A549 treated with DMSO at 1 μM for 4 hours (cell line): ENCODE results near the gene EHHADH. TPM values are rescaled to one million over a fixed set of nuclear protein-coding genes. Genes with fewer than 3 reads are reported as not detected.

ENCODE experiments used
- total RNA-seq: library from RNA; stranded (reverse); fragments of 200-300 nt; extraction: Qiagen RNA extraction; gene quantifications from 5 replicates; pipeline ENCODE4 v1.2.3, GENCODE V29; 2022; ENCODE audit warnings: low read depth

EHHADH gene
- total RNA-seq: 1.9 to 3.4 TPM (median 2.4 TPM) in 5 replicates

DNA sequence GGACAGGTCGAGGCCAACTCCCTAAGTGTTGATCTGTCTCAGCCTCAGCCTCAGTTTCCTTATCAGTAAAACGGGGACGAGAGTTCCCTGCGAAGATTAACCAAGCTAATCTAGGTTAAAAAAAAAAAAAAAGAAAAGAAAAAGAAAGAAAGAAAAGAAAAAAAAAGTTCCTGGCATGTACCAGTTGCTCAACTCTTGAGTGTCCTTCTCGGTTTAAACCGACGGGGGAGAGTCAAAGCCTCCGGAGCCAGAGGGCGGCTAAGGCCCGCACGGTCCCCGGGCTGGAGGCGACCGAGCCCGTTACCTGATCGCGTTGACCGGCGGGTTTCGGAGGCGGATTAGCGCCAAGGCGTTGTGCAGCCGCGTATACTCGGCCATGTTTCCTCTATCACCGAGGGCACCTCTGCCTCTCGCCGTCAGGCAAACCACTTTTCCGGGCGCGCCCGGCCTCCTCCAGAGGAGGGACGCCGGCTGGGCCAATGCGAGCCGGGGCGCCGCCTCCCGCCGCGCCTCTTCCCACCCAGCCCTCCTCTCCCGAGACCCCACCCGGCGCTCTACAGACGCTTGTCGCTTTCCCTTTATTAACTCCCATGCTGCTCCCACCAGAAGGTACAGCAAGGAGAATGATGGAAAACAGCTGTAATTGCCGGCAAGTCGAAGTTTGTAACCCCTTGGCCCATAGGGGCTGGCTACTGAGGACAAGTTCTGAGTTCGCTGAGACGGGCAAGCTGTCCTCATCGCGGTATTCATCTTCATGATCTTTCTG, at the start of gene EHHADH:
Gene EHHADH (minus strand): TSS at position 405 of the 766 bp plus-strand sequence. CDS start 27 bp downstream, at position 378.

DNA sequence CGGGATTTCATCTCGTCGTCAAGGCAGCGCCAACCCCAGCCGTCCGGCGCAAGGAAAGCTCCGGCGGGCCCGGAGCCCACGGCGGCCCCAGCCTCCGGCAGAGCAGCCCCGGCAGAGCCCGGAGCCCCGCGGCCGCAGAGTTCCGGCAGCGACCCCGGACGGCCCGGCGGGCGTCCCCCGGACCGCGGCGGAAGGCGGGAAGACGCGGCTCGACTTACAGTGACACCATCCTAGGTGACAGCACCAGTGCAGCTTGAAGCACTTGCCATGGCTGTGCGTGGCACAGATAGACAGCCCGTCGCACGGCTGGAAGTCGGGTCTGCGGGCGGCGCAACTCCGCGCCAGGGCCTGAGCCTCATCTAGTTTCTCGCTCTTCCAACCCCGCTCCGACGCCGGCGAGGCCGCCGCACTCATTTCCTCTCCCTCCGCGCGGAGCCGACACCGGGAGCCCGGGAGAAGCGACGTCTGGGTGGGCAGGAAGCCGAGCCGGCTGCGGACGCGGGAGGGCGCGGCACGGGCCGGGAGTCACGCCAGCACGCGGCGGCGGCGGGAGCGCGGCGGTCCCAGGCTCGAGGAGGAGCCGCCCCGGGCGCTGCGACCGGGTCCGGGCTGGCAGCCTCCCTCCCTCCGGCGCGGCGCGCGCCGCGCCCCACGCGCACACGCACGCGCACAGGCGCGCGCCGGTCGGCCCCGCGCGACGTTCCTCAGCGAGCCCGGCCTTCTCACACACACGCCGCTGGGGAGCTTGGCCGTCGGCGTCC, 101.3 kb downstream of the EHHADH start, which contains the start of gene C3orf70:
Gene C3orf70 (minus strand): TSS at position 651 of the 761 bp plus-strand sequence. CDS start 237 bp downstream, at position 414.

Other genes starting within 250 kb of the EHHADH start
- 0.01 to 0.03 TPM (median 0.02 TPM) in 3 of 5 replicates, not detected in the others for gene C3orf70, start 101.0 kb downstream of the EHHADH start, total RNA-seq
- gene MAP3K13, start 109.1 kb upstream of the EHHADH start, total RNA-seq: 13.0 to 15.0 TPM (median 14.5 TPM) in 5 replicates
- 20.3 to 24.0 TPM (median 21.5 TPM) in 5 replicates for gene TMEM41A, start 245.0 kb upstream of the EHHADH start, total RNA-seq